GM19099 (cell line): Measurements from ENCODE around the gene NPAS3.

Source experiments
- POLR2A ChIP-seq: IDR thresholded peaks from 3 replicates; pipeline ENCODE4 v1.6.1; 2011; ENCODE audit warnings: low read depth; ENCODE audit not compliant: insufficient read length; ENCODE audit errors: extremely low read depth

NPAS3 gene

GRCh38 chr14:33699300-33699983 lies 760.8 kb downstream of the NPAS3 start:
- no peak for TF ChIP-seq POLR2A

GRCh38 chr14:33700052-33700451 lies 761.4 kb downstream of the NPAS3 start:
- TF ChIP-seq POLR2A: no peak

GRCh38 chr14:33702293-33702692 lies 763.6 kb downstream of the NPAS3 start:
- TF ChIP-seq POLR2A: no peak

GRCh38 chr14:33704481-33704880 lies 765.8 kb downstream of the NPAS3 start:
- no peak for TF ChIP-seq POLR2A

- no peak for TF ChIP-seq POLR2A
Observed at GRCh38 chr14:33705490-33705889, 766.8 kb downstream of the NPAS3 start.

- TF ChIP-seq POLR2A: no peak
Observed at GRCh38 chr14:33707716-33708115, 769.0 kb downstream of the NPAS3 start.

GRCh38 chr14:33709283-33709682 lies 770.6 kb downstream of the NPAS3 start:
- TF ChIP-seq POLR2A: no peak

- TF ChIP-seq POLR2A: no peak
Observed at GRCh38 chr14:33709711-33710110, 771.0 kb downstream of the NPAS3 start.

- no peak for TF ChIP-seq POLR2A
Observed at GRCh38 chr14:33710273-33710672, 771.6 kb downstream of the NPAS3 start.

- no peak for TF ChIP-seq POLR2A
Observed at GRCh38 chr14:33711194-33711593, 772.5 kb downstream of the NPAS3 start.

- TF ChIP-seq POLR2A: no peak
Observed at GRCh38 chr14:33711811-33712216, 773.1 kb downstream of the NPAS3 start.

- no peak for TF ChIP-seq POLR2A
Observed at GRCh38 chr14:33714527-33715226, 776.0 kb downstream of the NPAS3 start.

- no peak for TF ChIP-seq POLR2A
Observed at GRCh38 chr14:33715227-33715528, 776.5 kb downstream of the NPAS3 start.

GRCh38 chr14:33716921-33717320 lies 778.2 kb downstream of the NPAS3 start:
- no peak for TF ChIP-seq POLR2A

- TF ChIP-seq POLR2A: no peak
Observed at GRCh38 chr14:33717866-33718265, 779.2 kb downstream of the NPAS3 start.

- no peak for TF ChIP-seq POLR2A
Observed at GRCh38 chr14:33720284-33720787, 781.7 kb downstream of the NPAS3 start.
